Activated gamma-delta T cell treated with anti-CD3 and anti-CD28 coated beads, Interleukin-2, amount 50 U/mL, for 16 hours (primary cell): ENCODE data around the gene GYPA.
"Not testable (repeated sequence)": the region's sequence is repeated elsewhere in the genome, so short reads cannot be mapped to it uniquely, and the experiment has no call there.

Experiments
- DNase-seq: peaks from one replicate; pipeline ENCODE4 v3.0.0-alpha.2; 2020; ENCODE audit warnings: low read depth

The GYPA gene

GRCh38 chr4:144128709-144129320 lies 11.7 kb downstream of the GYPA start:
- DNase-seq = not testable (repeated sequence)

- not testable (repeated sequence) for DNase-seq
These were observed 15.4 kb downstream of the GYPA start for GRCh38 chr4:144125109-144125508.

- not testable (repeated sequence) for DNase-seq
These were observed 16.4 kb downstream of the GYPA start for GRCh38 chr4:144123982-144124635.

- not testable (repeated sequence) for DNase-seq
These were observed 17.2 kb downstream of the GYPA start for GRCh38 chr4:144123269-144123668.

GRCh38 chr4:144119752-144120151 lies 20.8 kb downstream of the GYPA start:
- DNase-seq = not testable (repeated sequence)

GRCh38 chr4:144115519-144115918 lies 25.0 kb downstream of the GYPA start:
- no peak for DNase-seq

- DNase-seq = no peak
These were observed 27.0 kb downstream of the GYPA start for GRCh38 chr4:144113546-144113945.

- DNase-seq = no peak
These were observed 35.9 kb downstream of the GYPA start for GRCh38 chr4:144104509-144105130.

- not testable (repeated sequence) for DNase-seq
These were observed 42.7 kb downstream of the GYPA start for GRCh38 chr4:144097776-144098175.

GRCh38 chr4:144093995-144094394 lies 46.5 kb downstream of the GYPA start:
- not testable (repeated sequence) for DNase-seq

GRCh38 chr4:144091181-144091580 lies 49.3 kb downstream of the GYPA start:
- not testable (repeated sequence) for DNase-seq

- DNase-seq = no peak
These were observed 49.8 kb downstream of the GYPA start for GRCh38 chr4:144090744-144091143.

GRCh38 chr4:144082053-144082452 lies 58.5 kb downstream of the GYPA start:
- not testable (repeated sequence) for DNase-seq

GRCh38 chr4:144080135-144080534 lies 60.4 kb downstream of the GYPA start:
- DNase-seq = not testable (repeated sequence)

GRCh38 chr4:144078746-144079145 lies 61.8 kb downstream of the GYPA start:
- not testable (repeated sequence) for DNase-seq

- DNase-seq = not testable (repeated sequence)
These were observed 79.0 kb downstream of the GYPA start for GRCh38 chr4:144061556-144061955.

- DNase-seq = not testable (repeated sequence)
These were observed 80.2 kb downstream of the GYPA start for GRCh38 chr4:144060234-144060859.
